Measurements from ENCODE around the gene MAPRE2. TPM values are rescaled to one million over a fixed set of nuclear protein-coding genes. Genes with fewer than 3 reads are reported as not detected.

MAPRE2 gene
- total RNA-seq, 1 donor from 2014 or later: 35.4 TPM

DNA sequence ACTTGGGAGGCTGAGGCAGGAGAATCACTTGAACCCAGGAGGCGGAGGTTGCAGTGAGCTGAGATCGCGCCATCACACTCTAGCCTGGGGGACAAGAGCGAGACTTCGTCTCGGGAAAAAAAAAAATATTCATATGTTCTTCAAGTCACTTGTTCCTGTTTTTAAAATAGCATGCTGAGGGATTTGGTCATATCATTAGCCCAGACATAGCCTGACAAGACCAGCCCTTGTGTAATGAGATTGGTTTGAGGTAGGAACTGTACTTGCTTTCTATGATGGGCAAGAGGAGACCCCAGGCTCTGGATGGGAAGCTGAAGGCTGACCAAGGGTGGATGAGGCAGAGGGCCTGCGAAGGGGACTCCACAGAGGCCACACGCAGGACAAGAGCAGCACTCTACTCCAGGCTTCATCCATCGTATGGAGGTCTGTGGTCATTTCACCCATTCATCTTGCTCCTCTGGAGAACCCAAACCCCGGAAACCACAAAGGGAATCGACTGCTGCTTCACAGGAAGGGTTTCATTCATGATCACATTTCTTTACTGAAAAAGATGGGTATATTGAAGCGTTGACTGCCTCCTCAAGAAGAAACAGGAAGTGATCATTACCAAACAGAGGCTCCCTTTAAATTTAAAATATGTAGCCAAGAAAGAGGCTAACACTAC, 112.5 kb downstream of the MAPRE2 start:
- Histone ChIP-seq H3K27ac (no peak overlapping the region), H3K9me3 (no peaks in the 10 kb centered on the region), H3K27me3 (no peaks in the 10 kb centered on the region), H3K4me1 (no peaks in the 10 kb centered on the region), H3K4me3 (no peak overlapping the region), H3K36me3 (no peaks in the 10 kb centered on the region)
- ATAC-seq: no peak
- no peak for DNase-seq
- TF ChIP-seq, protein P1, sequence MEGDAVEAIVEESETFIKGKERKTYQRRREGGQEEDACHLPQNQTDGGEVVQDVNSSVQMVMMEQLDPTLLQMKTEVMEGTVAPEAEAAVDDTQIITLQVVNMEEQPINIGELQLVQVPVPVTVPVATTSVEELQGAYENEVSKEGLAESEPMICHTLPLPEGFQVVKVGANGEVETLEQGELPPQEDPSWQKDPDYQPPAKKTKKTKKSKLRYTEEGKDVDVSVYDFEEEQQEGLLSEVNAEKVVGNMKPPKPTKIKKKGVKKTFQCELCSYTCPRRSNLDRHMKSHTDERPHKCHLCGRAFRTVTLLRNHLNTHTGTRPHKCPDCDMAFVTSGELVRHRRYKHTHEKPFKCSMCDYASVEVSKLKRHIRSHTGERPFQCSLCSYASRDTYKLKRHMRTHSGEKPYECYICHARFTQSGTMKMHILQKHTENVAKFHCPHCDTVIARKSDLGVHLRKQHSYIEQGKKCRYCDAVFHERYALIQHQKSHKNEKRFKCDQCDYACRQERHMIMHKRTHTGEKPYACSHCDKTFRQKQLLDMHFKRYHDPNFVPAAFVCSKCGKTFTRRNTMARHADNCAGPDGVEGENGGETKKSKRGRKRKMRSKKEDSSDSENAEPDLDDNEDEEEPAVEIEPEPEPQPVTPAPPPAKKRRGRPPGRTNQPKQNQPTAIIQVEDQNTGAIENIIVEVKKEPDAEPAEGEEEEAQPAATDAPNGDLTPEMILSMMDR (IDR thresholded peaks at IDR 0.05): no peak
- intact Hi-C loops (cut with DNase I): no loop called here

DNA sequence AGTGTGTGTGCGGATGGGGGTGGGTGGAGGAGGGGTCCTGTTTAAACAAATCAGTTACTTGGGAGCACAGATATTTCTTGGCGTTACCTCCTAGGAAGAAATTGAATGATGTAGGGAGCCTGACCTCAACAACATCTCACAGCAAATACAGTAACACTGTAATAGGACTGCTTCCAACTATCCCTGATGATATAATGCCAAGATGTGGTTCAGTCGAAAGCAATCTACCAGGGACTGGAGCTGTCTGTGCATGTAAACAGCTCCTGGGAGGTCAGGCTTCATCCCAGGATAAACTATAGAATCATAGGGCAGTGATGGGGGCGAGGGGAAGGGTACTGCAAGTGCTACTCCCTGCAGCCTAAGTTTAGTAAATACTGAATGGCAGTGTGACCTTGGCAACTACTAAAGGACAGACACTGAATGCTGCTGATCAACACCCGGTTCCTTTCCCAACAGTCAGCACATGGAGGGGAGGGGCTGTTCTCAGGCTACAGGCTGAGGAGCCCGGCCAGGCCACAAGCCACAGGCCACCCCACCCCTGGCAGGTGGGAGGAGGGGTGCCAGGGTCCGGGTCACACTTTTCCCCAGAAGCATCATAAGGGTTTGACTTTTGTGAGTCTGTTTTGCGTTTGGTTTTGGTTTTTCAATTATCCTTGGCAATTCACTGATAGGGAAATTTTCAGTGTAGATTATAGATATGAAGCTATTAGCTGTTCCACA, 114.3 kb downstream of the MAPRE2 start:
- H3K9me3 ChIP-seq: no peaks in the 10 kb centered on the region
- TF ChIP-seq, protein P1 (IDR thresholded peaks at IDR 0.05): no peak
- no peak overlapping the region for H3K4me3 ChIP-seq
- intact Hi-C loops (cut with DNase I): no loop called here
- DNase-seq (no peak), ATAC-seq (peak; percentile 30)
- H3K27me3 ChIP-seq: no peaks in the 10 kb centered on the region
- H3K4me1 ChIP-seq: no peaks in the 10 kb centered on the region
- no peak overlapping the region for H3K27ac ChIP-seq
- no peaks in the 10 kb centered on the region for H3K36me3 ChIP-seq

DNA sequence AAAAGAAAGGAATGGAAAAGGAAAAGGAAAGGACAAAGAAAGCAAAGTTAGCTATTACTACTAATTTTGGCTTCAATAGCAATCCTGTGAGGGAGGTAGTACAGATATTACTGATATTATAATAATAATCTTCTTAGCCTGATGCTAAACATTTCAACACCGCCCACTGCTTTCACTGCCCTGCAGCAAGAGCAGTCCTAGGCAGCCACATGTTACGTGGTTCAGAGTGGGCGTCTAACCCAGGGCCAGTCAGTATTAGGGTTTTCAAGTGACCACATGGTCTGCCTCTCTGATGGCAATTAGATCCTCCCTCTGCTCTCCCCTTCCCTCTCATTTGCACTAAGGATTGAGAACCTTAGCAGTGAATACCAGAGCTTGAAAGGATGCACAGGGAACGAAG, 116.0 kb downstream of the MAPRE2 start:
- intact Hi-C loops (cut with DNase I): no loop called here
- DNase-seq (no peak), ATAC-seq (no peak)
- H3K36me3 ChIP-seq: no peaks in the 10 kb centered on the region
- H3K27me3 ChIP-seq: no peaks in the 10 kb centered on the region
- H3K9me3 ChIP-seq: no peaks in the 10 kb centered on the region
- TF ChIP-seq, protein P1 (IDR thresholded peaks at IDR 0.05): no peak
- H3K4me3 ChIP-seq: no peak overlapping the region
- H3K4me1 ChIP-seq: no peaks in the 10 kb centered on the region
- no peak overlapping the region for H3K27ac ChIP-seq

DNA sequence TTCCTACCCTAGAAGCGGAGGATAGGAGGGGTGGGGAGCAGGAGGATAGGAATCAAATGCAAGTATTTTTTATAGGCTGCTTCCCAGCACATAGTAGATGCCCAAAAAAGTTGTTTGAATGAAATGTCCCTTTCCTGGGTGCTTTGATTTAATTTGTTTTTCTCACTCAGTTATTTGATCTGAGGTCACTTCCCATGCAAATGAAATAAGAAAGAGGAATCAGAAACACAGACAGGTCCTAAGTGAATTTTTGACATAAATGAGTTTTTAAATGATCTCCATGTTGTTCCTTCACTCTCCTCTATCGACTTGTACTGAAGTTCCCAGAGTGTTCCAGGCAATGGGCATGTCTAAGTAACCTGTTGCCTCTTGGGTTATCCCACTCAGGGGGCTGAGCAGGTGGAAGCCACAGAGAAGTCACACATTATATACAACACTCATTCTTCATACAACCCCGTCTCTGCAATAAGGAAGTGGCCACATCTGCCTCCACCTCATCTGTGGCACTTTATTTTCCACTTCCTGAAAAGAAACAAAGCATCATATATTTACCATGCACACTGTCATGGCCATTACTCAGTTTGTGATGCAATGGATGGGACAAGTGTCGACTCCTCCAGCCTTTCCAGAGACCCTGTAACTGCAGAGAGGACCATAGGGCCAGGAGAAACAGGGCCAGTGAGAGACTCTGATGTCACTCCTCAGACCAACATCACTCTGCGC, 117.7 kb downstream of the MAPRE2 start:
- DNase-seq (no peak), ATAC-seq (peak; percentile 57)
- no peak overlapping the region for H3K27ac ChIP-seq
- no peaks in the 10 kb centered on the region for H3K9me3 ChIP-seq
- no peaks in the 10 kb centered on the region for H3K4me1 ChIP-seq
- H3K27me3 ChIP-seq: no peaks in the 10 kb centered on the region
- TF ChIP-seq, protein P1 (IDR thresholded peaks at IDR 0.05): no peak
- H3K36me3 ChIP-seq: no peaks in the 10 kb centered on the region
- intact Hi-C loops (cut with DNase I): no loop called here
- H3K4me3 ChIP-seq: no peak overlapping the region

DNA sequence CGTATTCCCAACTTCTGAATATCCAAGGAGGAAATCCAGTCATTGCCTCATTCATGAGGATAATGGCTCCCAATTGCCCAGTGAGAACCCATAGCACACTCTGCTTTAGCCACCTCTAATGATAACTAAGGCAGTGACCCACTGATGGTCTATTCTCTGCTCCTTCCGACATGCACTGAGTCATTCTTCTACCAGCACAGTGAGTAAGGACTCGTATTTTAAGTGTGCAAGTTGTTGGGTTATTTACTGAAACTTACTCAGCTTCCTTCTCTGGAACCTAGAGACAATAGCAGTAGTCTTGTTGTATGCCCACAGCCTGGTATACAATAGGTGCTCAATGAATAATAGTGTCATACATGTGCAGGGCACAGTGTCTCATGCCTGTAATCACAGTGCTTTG, 118.6 kb downstream of the MAPRE2 start:
- Histone ChIP-seq H3K4me1 (no peaks in the 10 kb centered on the region), H3K4me3 (no peak overlapping the region), H3K27ac (no peak overlapping the region), H3K36me3 (no peaks in the 10 kb centered on the region), H3K27me3 (no peaks in the 10 kb centered on the region), H3K9me3 (no peaks in the 10 kb centered on the region)
- no peak for DNase-seq
- intact Hi-C loops (cut with DNase I): no loop called here
- ATAC-seq: no peak
- TF ChIP-seq, protein P1 (IDR thresholded peaks at IDR 0.05): no peak

Measured in upper lobe of right lung (tissue), 1 donor.